GM13977 (cell line): Measurements from ENCODE around the gene CLSTN2.

Source experiments
- DNase-seq: peaks from one replicate; pipeline ENCODE4 v3.0.0; 2012; ENCODE audit warnings: low spot score
- CTCF ChIP-seq: IDR thresholded peaks from 2 replicates; pipeline ENCODE4 v1.5.1; 2012; ENCODE audit warnings: mild to moderate bottlenecking, control low read depth; ENCODE audit not compliant: insufficient read depth; ENCODE audit errors: extremely low read depth, missing control alignments
- in situ Hi-C: fragments of 300-500 bp; cut with MboI; formaldehyde crosslinking; loops from one replicate; pipeline ENCODE4 v1.12.0; 2022; ENCODE audit warnings: low sequenced_read_pairs, low pct_unique_long_range_greater_than_20kb, mixed read lengths, inconsistent platforms; ENCODE audit not compliant: unreplicated experiment

CLSTN2 gene

DNA sequence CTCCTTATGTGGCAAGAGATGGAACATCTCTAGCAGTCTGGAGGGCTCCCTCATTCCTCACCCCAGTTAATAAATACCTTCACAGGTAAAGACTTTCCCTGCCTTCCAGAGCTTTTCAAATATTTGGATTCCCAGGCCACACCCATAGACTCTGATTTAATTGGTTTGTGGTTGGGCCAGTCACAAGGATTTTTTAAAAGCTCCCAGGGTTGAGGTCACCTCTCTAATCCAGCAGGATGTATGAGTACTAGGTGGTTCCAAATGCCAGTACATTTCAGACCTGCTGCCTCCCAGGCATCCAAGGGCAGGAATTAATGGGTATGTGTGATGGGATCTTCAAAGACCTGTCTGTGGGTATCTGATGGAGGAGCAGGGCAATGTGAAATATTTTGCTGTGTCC is 312.8 kb downstream of the CLSTN2 start:
- in situ Hi-C loops, result no loop called here
- TF ChIP-seq CTCF, result no peak
- DNase-seq, result no peak

DNA sequence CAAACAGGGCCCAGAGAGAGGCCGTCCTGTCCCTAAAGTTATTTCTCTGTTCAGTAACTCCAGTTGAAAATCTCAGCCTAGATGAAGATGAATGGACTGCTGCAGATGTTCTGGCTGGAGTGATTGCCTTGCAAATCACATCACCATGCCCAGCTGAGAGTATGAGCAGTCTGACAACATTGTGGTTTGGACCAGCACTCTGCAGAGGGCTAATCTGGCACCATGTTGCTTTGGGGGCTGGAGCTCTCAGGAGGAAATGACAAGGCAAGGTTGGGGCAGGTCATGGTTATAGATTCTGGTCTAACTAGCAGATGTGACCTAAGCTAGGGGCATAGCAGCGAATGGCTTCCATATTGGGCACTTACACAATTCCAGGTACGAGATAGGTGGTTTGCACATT is 314.2 kb downstream of the CLSTN2 start:
- DNase-seq, result no peak
- in situ Hi-C loops, result no loop called here
- TF ChIP-seq CTCF, result no peak

DNA sequence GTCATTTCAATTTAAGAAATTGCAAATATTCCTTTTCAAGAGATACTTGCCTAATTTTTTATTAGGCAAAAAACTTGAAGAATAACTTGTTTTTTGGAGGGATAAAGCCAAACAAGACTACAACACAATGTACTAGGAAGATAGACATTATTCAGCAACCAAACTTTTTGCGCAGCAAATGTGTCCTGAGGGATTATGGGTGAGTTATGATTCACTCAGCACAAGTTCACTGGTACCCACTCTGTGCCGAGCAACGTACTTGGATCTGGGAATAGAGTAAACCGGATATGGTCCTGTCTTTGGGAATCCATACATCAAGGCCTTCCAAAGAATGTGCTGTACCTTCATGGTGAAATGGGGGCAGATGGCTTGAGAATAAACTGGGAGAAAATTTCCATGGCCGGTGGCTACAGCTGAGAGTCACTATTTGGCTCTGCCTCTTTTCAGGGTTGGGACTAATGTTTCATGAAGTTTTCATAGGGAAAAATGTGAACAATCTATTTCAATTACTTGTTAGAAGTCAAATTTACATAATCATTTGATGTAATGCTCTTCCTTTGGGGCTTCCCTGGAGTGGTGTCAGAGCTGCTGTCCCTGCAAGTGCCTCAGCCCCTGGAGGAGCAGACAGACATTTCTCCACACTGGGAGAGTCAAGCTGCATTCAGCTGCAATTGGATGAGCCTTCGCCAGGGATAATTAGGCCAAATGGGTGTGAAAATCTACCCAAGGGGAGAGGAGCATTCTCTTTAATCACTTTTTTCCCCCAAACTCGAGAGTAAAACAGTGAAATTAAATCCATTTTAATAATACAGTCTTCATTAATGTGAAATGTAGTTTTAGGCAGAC is 315.2 kb downstream of the CLSTN2 start:
- no peak for DNase-seq
- in situ Hi-C loops, result no loop called here
- TF ChIP-seq CTCF, result no peak

GRCh38 chr3:140250945-140251344 is 316.0 kb downstream of the CLSTN2 start:
- in situ Hi-C loops, result no loop called here
- no peak for TF ChIP-seq CTCF
- DNase-seq, result no peak

- in situ Hi-C loops, result no loop called here
- no peak for DNase-seq
- no peak for TF ChIP-seq CTCF
Measured at GRCh38 chr3:140251678-140252077, 316.7 kb downstream of the CLSTN2 start.

DNA sequence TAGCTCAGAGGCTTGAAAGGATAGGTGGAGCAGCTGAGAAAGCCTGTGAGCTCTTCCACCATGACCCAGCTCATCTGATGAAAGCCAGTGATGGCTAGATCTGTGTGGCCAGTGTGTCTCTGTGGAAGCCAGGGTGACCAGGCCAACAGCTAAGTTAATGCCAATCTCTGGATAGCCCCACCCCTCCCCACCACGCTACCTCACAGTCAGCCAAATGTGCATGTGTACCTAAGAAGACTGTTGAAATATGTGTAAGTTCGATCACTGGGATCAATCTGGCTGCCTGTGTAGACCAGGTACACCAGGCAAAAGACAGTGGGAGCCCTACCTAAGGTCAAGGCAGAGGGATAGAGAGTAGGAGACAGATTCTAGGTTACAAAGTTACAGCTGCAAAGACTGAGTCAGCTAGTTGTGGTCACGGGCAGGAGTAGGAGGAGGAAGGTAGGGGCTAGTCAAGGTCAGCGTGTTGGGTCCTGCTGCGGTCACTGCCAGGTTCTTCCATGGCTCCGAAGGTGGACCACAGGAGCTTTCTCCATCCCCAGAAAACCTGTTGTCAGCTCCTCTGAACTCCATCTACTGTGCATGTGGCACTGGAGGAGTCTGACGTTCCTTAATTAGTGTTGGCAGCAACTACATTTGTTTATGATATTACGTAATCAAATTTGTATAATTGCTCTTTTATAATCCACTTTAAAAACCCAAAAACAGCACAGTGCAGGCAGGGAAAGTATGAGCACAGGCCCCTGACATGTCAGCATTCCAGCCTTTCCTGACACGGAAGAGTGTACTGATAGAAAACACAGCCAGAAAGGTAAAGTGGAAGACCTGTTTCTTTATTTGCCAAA is 318.0 kb downstream of the CLSTN2 start:
- DNase-seq, result no peak
- TF ChIP-seq CTCF, result no peak
- in situ Hi-C loops, result no loop called here
